ENCODE measurements around the gene ROR2.

ROR2 gene

GRCh38 chr9:91908293-91908623 is 41.8 kb downstream of the ROR2 start:
- DNase-seq (ENCODE audit: low read depth, low spot score): no peak
- CTCF ChIA-PET: interaction anchor here (1.0 to 1.7 kb wide), 2 partner anchors 42 to 150 kb away, joined by 3 to 9 read pairs; partner anchors contain the start of gene ROR2
- POLR2A ChIA-PET: no interaction called here
- no peak overlapping the region for H3K4me3 ChIP-seq (ENCODE audit: low read depth, low read length)
- TF ChIP-seq CTCF (IDR thresholded peaks at IDR 0.05; ENCODE audit: insufficient read depth, low read length, missing control alignments): no peak

GRCh38 chr9:91907484-91908292 is 42.3 kb downstream of the ROR2 start:
- ChIA-PET POLR2A (no interaction called here), CTCF (interaction anchor here (1.0 to 1.7 kb wide), 2 partner anchors 42 to 149 kb away, joined by 3 to 9 read pairs; partner anchors contain the start of gene ROR2)
- TF ChIP-seq CTCF (IDR thresholded peaks at IDR 0.05; ENCODE audit: insufficient read depth, low read length, missing control alignments): no peak
- H3K4me3 ChIP-seq (ENCODE audit: low read depth, low read length): no peak overlapping the region
- no peak for DNase-seq (ENCODE audit: low read depth, low spot score)

GRCh38 chr9:91905991-91906469 is 44.0 kb downstream of the ROR2 start:
- DNase-seq (ENCODE audit: low read depth, low spot score): no peak
- TF ChIP-seq CTCF (IDR thresholded peaks at IDR 0.05; ENCODE audit: insufficient read depth, low read length, missing control alignments): no peak
- H3K4me3 ChIP-seq (ENCODE audit: low read depth, low read length): peak overlapping the region; percentile 46
- ChIA-PET CTCF (no interaction called here), POLR2A (no interaction called here)

- no peak for TF ChIP-seq CTCF (IDR thresholded peaks at IDR 0.05; ENCODE audit: insufficient read depth, low read length, missing control alignments)
- ChIA-PET POLR2A (no interaction called here), CTCF (no interaction called here)
- no peak for DNase-seq (ENCODE audit: low read depth, low spot score)
- H3K4me3 ChIP-seq (ENCODE audit: low read depth, low read length): no peak overlapping the region
Observed at GRCh38 chr9:91905237-91905650, 44.8 kb downstream of the ROR2 start.

- no peak overlapping the region for H3K4me3 ChIP-seq (ENCODE audit: low read depth, low read length)
- ChIA-PET POLR2A (no interaction called here), CTCF (no interaction called here)
- DNase-seq (ENCODE audit: low read depth, low spot score): no peak
- no peak for TF ChIP-seq CTCF (IDR thresholded peaks at IDR 0.05; ENCODE audit: insufficient read depth, low read length, missing control alignments)
Observed at GRCh38 chr9:91904588-91905236, 45.3 kb downstream of the ROR2 start.

GRCh38 chr9:91903126-91903911 is 46.7 kb downstream of the ROR2 start:
- no peak for TF ChIP-seq CTCF (IDR thresholded peaks at IDR 0.05; ENCODE audit: insufficient read depth, low read length, missing control alignments)
- no peak for DNase-seq (ENCODE audit: low read depth, low spot score)
- CTCF ChIA-PET: interaction anchor here (0.9 kb wide), 1 partner anchor 51 kb away, joined by 3 read pairs; no protein-coding TSS in a partner anchor
- H3K4me3 ChIP-seq (ENCODE audit: low read depth, low read length): no peak overlapping the region
- POLR2A ChIA-PET: no interaction called here
